Measurements from ENCODE around the gene NSD1.

DNA sequence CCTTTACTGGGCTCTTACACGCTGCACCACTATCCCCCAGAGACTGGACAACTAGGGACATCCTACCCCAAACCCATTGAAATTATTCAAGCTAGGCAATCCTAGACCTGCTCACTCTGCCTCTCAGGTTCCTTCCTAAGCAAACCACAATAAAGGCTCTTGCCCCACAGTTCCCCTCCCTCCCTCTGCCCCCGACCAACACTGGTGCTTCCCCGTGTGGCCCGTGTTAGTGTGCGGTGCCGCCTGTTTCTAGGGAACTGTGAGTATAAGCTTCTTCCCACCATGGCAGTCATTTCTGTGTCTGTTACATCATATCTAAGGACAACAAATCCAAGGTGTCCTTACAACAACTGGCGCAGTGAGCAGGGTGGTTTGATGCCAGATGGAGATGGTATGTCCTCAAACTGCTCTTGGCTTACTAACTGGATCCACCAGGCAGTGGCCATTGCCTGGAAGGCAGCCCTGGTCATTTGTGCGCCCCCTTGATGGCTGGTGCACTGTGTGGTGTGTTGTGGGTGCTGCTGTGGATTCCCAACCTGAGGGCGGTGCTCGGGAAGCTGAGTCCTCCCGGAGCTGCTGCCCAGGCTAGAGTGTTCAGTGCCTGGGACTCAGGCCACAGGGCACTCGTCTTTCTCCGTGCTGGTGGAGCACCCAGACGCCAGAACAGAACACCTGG is 186.5 kb downstream of the NSD1 start:
- TF ChIP-seq, protein P1, sequence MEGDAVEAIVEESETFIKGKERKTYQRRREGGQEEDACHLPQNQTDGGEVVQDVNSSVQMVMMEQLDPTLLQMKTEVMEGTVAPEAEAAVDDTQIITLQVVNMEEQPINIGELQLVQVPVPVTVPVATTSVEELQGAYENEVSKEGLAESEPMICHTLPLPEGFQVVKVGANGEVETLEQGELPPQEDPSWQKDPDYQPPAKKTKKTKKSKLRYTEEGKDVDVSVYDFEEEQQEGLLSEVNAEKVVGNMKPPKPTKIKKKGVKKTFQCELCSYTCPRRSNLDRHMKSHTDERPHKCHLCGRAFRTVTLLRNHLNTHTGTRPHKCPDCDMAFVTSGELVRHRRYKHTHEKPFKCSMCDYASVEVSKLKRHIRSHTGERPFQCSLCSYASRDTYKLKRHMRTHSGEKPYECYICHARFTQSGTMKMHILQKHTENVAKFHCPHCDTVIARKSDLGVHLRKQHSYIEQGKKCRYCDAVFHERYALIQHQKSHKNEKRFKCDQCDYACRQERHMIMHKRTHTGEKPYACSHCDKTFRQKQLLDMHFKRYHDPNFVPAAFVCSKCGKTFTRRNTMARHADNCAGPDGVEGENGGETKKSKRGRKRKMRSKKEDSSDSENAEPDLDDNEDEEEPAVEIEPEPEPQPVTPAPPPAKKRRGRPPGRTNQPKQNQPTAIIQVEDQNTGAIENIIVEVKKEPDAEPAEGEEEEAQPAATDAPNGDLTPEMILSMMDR (conservative IDR thresholded peaks at IDR 0.05), result no peak
- no peak for TF ChIP-seq EZH2 (IDR thresholded peaks at IDR 0.05; ENCODE audit: low read depth)
